HepG2 (cell line): Measurements from ENCODE around the gene BICRA. TPM values are rescaled to one million over a fixed set of nuclear protein-coding genes. Genes with fewer than 3 reads are reported as not detected.
"Not testable (repeated sequence)": the region's sequence is repeated elsewhere in the genome, so short reads cannot be mapped to it uniquely, and the experiment has no call there.

Experiments used
- ATAC-seq: fragments of 200-7000 bp; cut with Tn5 transposase; 3 replicates; pipeline ENCODE4 v1.9.1; 2020; ENCODE audit warnings: mild to moderate bottlenecking, moderate library complexity
- BruUV-seq: library from RNA; stranded (reverse); fragments of 400-500 nt; replicated peaks from 2 replicates; lab custom pipeline; 2021; lab: Mats Ljungman, UMichigan
- CTCF ChIA-PET: fragments of 300-600 bp; formaldehyde crosslinking; extraction: SDS; loops from one replicate; lab custom pipeline; 2021; ENCODE audit warnings: low total read pairs, inconsistent platforms, low intra/inter-chr PET ratio; lab: Yijun Ruan, JAX
- POLR2A ChIA-PET: fragments of 350-600 bp; sonication (Branson Sonifier 250); formaldehyde crosslinking; loops from one replicate; lab custom pipeline; 2020; ENCODE audit warnings: antibody characterized with exemption, inconsistent platforms; lab: Yijun Ruan, JAX
- DNase-seq: peaks from one replicate; pipeline ENCODE4 v3.0.0-alpha.2; 2015; ENCODE audit warnings: low spot score
- FAIRE-seq: peaks from 3 replicates; lab custom pipeline; 2011; peaks lifted over from hg19 to GRCh38; lab: Jason Lieb, UNC
- H2AFZ ChIP-seq: one replicate; pipeline ENCODE4 v1.6.1; 2011; ENCODE audit warnings: low read length, inconsistent platforms
- H3K27ac ChIP-seq: fragments of 300-600 bp; 3 replicates; pipeline ENCODE4 v1.8.0; 2011; ENCODE audit warnings: mixed run types, mild to moderate bottlenecking, mixed read lengths, low read length, inconsistent platforms; ENCODE audit not compliant: insufficient read depth; ENCODE audit errors: extremely low read length
- H3K27me3 ChIP-seq, 2 experiments: fragments of 200-600 bp in 1 of 2; 2 replicates in 1 of 2; 3 replicates in 1 of 2; pipeline versions ENCODE4 v1.6.0 to v1.8.0; 2011; ENCODE audit warnings: low read length in 2 of 2, mild to moderate bottlenecking in 2 of 2, moderate library complexity in 2 of 2, inconsistent platforms in 1 of 2; ENCODE audit not compliant: insufficient read depth in 2 of 2, control insufficient read depth in 1 of 2
- H3K36me3 ChIP-seq, 2 experiments: fragments of 200-600 bp in 1 of 2; replicated peaks in 1 of 2; 2 replicates in 1 of 2; 3 replicates in 1 of 2; pipeline versions ENCODE4 v1.5.1 to v1.8.0; 2011; ENCODE audit warnings: low read length in 2 of 2, inconsistent platforms in 1 of 2; ENCODE audit not compliant: insufficient read depth in 2 of 2, control insufficient read depth in 1 of 2
- H3K4me1 ChIP-seq: 2 replicates; pipeline ENCODE4 v1.5.1; 2012; ENCODE audit warnings: low read length, inconsistent platforms; ENCODE audit not compliant: insufficient read depth
- H3K4me2 ChIP-seq: 2 replicates; pipeline ENCODE4 v1.6.0; 2011; ENCODE audit warnings: low read depth, low read length, inconsistent platforms
- H3K4me3 ChIP-seq, 3 experiments: fragments of 200-600 bp in 1 of 3; sonication (generic), shearing (Covaris generic) in 1 of 3; replicated peaks in 1 of 3; 2 replicates each; pipeline ENCODE4 v1.5.1; 2011 to 2016; ENCODE audit warnings: low read length in 3 of 3, inconsistent platforms in 2 of 3, low read depth in 2 of 3, mild to moderate bottlenecking in 2 of 3, control low read depth in 1 of 3, mixed read lengths in 1 of 3; ENCODE audit not compliant: insufficient read depth in 1 of 3
- H3K79me2 ChIP-seq: one replicate; pipeline ENCODE4 v1.6.1; 2011; ENCODE audit warnings: low read length, inconsistent platforms; ENCODE audit not compliant: insufficient read depth
- H3K9ac ChIP-seq: 2 replicates; pipeline ENCODE4 v1.6.0; 2011; ENCODE audit warnings: mild to moderate bottlenecking, low read depth, low read length, inconsistent platforms; ENCODE audit not compliant: insufficient read depth
- H3K9me3 ChIP-seq: 2 replicates; pipeline ENCODE4 v1.5.1; 2012; ENCODE audit warnings: mild to moderate bottlenecking, low read length
- H4K20me1 ChIP-seq: 2 replicates; pipeline ENCODE4 v1.6.0; 2011; ENCODE audit warnings: inconsistent platforms, mild to moderate bottlenecking, low read length, moderate library complexity; ENCODE audit not compliant: insufficient read depth
- MAZ ChIP-seq, 2 experiments: sonication (generic) in 1 of 2; formaldehyde crosslinking in 1 of 2; IDR thresholded peaks; 2 replicates each; pipeline versions ENCODE4 v1.5.0 to v1.6.1; 2012 to 2020; ENCODE audit warnings: low read depth in 2 of 2, mild to moderate bottlenecking in 2 of 2, borderline replicate concordance in 1 of 2, improper control_type of control experiment in 1 of 2, low read length in 1 of 2, missing genetic modification reagents in 1 of 2, moderate library complexity in 1 of 2
- PRPF4 ChIP-seq: fragments of 200-400 bp; formaldehyde crosslinking; IDR thresholded peaks from 2 replicates; pipeline ENCODE4 v1.6.1; 2016; ENCODE audit warnings: low read length, low read depth; ENCODE audit not compliant: poor library complexity, severe bottlenecking
- RBFOX2 ChIP-seq: fragments of 200-400 bp; formaldehyde crosslinking; IDR thresholded peaks from 2 replicates; pipeline ENCODE4 v1.6.1; 2017; ENCODE audit warnings: low read depth, mild to moderate bottlenecking, low read length
- ZBTB38 ChIP-seq: sonication (generic); formaldehyde crosslinking; IDR thresholded peaks from 2 replicates; pipeline ENCODE4 v1.5.1; 2020; ENCODE audit warnings: mild to moderate bottlenecking, missing genetic modification reagents
- WGBS: methylation state at CpG from one replicate; pipeline ENCODE4 v1.1.6; 2017; ENCODE audit warnings: low lambda C conversion rate; 5-methylcytosine and 5-hydroxymethylcytosine counted together
- in situ Hi-C: cut with HindIII; loops from 2 replicates; pipeline ENCODE4 v1.10.0; 2017; ENCODE audit warnings: low pct_unique_long_range_greater_than_20kb; ENCODE audit not compliant: extremely low pct_ligation_motif_present
- intact Hi-C: fragments of 100-400 bp; cut with micrococcal nuclease; formaldehyde crosslinking; loops from one replicate; pipeline ENCODE4 v1.10.0; 2022; ENCODE audit not compliant: unreplicated experiment
- polyA plus RNA-seq, 8 experiments: library from polyadenylated mRNA; depleted of rRNA in 3 of 8; stranded (reverse) in 7 of 8; unstranded in 1 of 8; fragments of >200 nt; fragmentation: Illumina TruSeq in 4 of 8; extraction: Trizol in 4 of 8; gene quantifications; 2 replicates each; pipeline versions ENCODE4 v1.2.1 to v1.2.3, GENCODE V29; 2011 to 2016; ENCODE audit warnings: low read depth in 4 of 8, missing spikeins in 1 of 8, mixed read lengths in 1 of 8; ENCODE audit not compliant: insufficient read depth in 1 of 8
- total RNA-seq, 5 experiments: library from RNA; depleted of rRNA; stranded (reverse); fragments of >200 nt; fragmentation: Illumina TruSeq; extraction: Trizol; gene quantifications; 2 replicates each; pipeline ENCODE4 v1.2.3, GENCODE V29; 2016; ENCODE audit warnings: low read depth in 1 of 5

The BICRA gene
- total and polyA plus RNA-seq, 2 of the 13 experiments (the other 11 are each of a cell fraction or from before 2014, with no cell fraction given): 0.55 to 0.71 TPM

DNA sequence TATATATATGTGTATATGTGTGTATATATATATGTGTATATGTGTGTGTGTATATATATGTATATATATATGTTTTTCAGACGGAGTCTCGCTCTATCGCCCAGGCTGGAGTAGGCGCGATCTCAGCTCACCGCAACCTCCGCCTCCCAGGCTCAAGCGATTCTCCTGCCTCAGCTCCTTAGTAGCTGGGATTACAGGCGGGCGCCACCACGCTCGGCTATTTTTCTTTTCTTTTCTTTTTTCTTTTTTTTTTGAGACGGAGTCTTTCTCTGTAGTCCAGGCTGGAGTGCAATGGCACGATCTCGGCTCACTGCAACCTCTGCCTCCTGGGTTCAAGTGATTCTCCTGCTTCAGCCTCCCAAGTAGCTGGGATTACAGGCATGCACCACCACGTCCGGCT is 137.2 kb downstream of the BICRA start:
- not testable (repeated sequence) for FAIRE-seq, H2AFZ ChIP-seq
- POLR2A ChIA-PET: interaction anchor here (1.8 kb wide), 1 partner anchor 12 kb away, joined by 5 read pairs; no protein-coding TSS in a partner anchor
- peak; percentile 67 for TF ChIP-seq PRPF4
- TF ChIP-seq ZBTB38: peak; percentile 40; the same call in 1 of the 2 replicates
- TF ChIP-seq, all 625 proteins: peak for 2; not testable (repeated sequence) for 623
- H3K4me2 ChIP-seq: peak overlapping the region; percentile 96
- 80% methylated on average over 17 of the region's 17 CpGs for WGBS
- H3K4me1 ChIP-seq: peaks cover 60% of the 10 kb centered on the region
- H4K20me1 ChIP-seq, CTCF ChIA-PET, ATAC-seq, H3K27me3 ChIP-seq, in situ Hi-C loops, DNase-seq, H3K9me3 ChIP-seq, intact Hi-C loops: not testable (repeated sequence)
- H3K27ac ChIP-seq: peak overlapping the region; percentile 92
- BruUV-seq: TSS peak; percentile 79
- peak overlapping the region; percentile 88 for H3K9ac ChIP-seq
- H3K79me2 ChIP-seq: peaks cover 25% of the 10 kb centered on the region
- H3K4me3 ChIP-seq: peak overlapping the region; percentile 78 to 92 (median 90)
- peaks cover 17 to 34% of the 10 kb centered on the region in 2 experiments for H3K36me3 ChIP-seq

DNA sequence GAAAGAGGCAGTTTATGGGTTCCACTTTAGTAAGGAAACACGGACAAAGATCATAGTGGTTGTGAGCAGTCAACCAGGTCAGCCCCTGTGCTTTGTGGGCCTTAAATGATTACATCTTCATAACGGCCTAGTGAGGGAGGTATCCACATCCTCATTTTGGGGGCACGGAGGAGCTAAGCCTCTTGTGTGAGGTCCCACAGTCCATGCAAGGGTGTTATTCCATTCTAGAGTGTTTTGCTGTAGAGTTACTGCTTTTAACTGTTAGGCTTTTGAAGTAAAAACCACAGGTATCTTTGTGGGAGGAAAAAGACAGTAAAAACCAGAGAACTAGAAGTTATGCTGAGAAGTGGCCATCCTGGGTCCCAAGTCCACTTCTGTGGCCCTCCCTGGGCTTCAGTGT is 140.4 kb downstream of the BICRA start:
- intact Hi-C loops (no loop called here), in situ Hi-C loops (no loop called here)
- FAIRE-seq (no peak), DNase-seq (no peak), ATAC-seq (no peak)
- Histone ChIP-seq H3K36me3 (peaks cover 32 to 64% of the 10 kb centered on the region in 2 experiments), H3K9me3 (no peaks in the 10 kb centered on the region), H3K79me2 (peaks cover 25% of the 10 kb centered on the region), H3K27ac (no peak overlapping the region), H3K4me2 (0 out of 2 replicates have a peak overlapping the region, but pooled peaks have one; percentile 8), H4K20me1 (peaks cover 9% of the 10 kb centered on the region; the same call in 1 of the 2 replicates), H2AFZ (no peak overlapping the region), H3K9ac (no peak overlapping the region), H3K4me1 (peaks cover 43% of the 10 kb centered on the region), H3K27me3 (no peaks in the 10 kb centered on the region), H3K4me3 (no peak overlapping the region)
- 0 out of 2 replicates have a peak, but pooled peaks have one; percentile 21 for TF ChIP-seq RBFOX2
- no peak for TF ChIP-seq MAZ (IDR thresholded peaks at IDR 0.05; ENCODE audit: borderline replicate concordance, low read depth, low read length)
- no peak for TF ChIP-seq MAZ (CRISPR knock-in tag; IDR thresholded peaks at IDR 0.05; ENCODE audit: low read depth)
- ChIA-PET CTCF (no interaction called here), POLR2A (no interaction called here)
- BruUV-seq: TSS peak; percentile 14
- WGBS: 96% methylated on average over 3 of the region's 3 CpGs
